Mucosa of rectum (tissue), 2 donors: ENCODE data around the gene CD200.

Experiments
- H3K27ac ChIP-seq, 2 donors: one replicate each; pipeline ENCODE4 v1.7.0; 2013; ENCODE audit warnings: inconsistent platforms in 2 of 2, low read depth in 2 of 2, low read length in 2 of 2
- H3K27me3 ChIP-seq, 2 donors: one replicate each; pipeline ENCODE4 v1.7.0; 2013; ENCODE audit warnings: low read length in 2 of 2; ENCODE audit not compliant: control insufficient read depth in 2 of 2, insufficient read depth in 2 of 2
- H3K36me3 ChIP-seq, 2 donors: one replicate each; pipeline ENCODE4 v1.7.0; 2013; ENCODE audit warnings: low read length in 2 of 2; ENCODE audit not compliant: control insufficient read depth in 2 of 2, insufficient read depth in 2 of 2
- H3K4me1 ChIP-seq, 2 donors: one replicate each; pipeline ENCODE4 v1.7.0; 2013; ENCODE audit warnings: low read length in 2 of 2, mild to moderate bottlenecking in 1 of 2; ENCODE audit not compliant: control insufficient read depth in 2 of 2, insufficient read depth in 2 of 2
- H3K4me3 ChIP-seq, 2 donors: one replicate each; pipeline ENCODE4 v1.7.0; 2013; ENCODE audit warnings: low read length in 2 of 2
- H3K9ac ChIP-seq, 2 donors: one replicate each; pipeline ENCODE4 v1.7.0; 2013; ENCODE audit warnings: low read length in 2 of 2, low read depth in 1 of 2, mild to moderate bottlenecking in 1 of 2
- H3K9me3 ChIP-seq, 2 donors: one replicate each; pipeline ENCODE4 v1.7.0; 2013; ENCODE audit warnings: low read length in 2 of 2; ENCODE audit not compliant: control insufficient read depth in 2 of 2
- donor health status: healthy.
- donor health status: Normal muscosa, but diverticular disease.

Gene CD200, protein sequence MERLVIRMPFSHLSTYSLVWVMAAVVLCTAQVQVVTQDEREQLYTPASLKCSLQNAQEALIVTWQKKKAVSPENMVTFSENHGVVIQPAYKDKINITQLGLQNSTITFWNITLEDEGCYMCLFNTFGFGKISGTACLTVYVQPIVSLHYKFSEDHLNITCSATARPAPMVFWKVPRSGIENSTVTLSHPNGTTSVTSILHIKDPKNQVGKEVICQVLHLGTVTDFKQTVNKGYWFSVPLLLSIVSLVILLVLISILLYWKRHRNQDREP

DNA sequence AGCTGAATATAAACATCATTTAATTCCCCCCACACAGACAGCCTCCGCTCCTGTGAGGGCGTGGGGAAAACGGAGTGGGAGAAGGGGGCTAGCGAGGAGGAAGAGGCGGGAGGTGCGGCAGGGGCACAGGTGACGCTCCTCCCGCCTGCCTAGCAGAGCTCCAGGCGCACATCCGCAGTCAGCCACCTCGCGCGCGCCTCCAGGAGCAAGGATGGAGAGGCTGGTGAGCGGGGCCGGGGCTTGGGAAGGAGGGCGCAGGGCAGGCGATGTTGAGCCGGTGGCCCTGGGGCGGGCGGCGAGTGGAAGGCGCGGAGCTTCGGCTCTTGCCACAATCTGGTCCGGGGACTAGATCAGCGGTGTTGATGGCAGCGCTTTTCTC, at the start of gene CD200:
TSS of gene CD200 (plus strand) at position 155 of the 379 bp plus-strand sequence. CDS start at position 212, 57 bp downstream.
- H3K27ac ChIP-seq: peak within 1 kb of the TSS; percentile 67 to 73
- H3K9me3 ChIP-seq: no peaks in the 10 kb centered on the region
- H3K27me3 ChIP-seq: no peaks in the 10 kb centered on the region
- no peaks in the 10 kb centered on the region for H3K36me3 ChIP-seq
- H3K9ac ChIP-seq: peak within 1 kb of the TSS; percentile 65 to 70
- peak within 1 kb of the TSS; percentile 74 to 83 for H3K4me3 ChIP-seq
- H3K4me1 ChIP-seq: peaks cover 0 to 2% of the 10 kb centered on the region in 2 donors

DNA sequence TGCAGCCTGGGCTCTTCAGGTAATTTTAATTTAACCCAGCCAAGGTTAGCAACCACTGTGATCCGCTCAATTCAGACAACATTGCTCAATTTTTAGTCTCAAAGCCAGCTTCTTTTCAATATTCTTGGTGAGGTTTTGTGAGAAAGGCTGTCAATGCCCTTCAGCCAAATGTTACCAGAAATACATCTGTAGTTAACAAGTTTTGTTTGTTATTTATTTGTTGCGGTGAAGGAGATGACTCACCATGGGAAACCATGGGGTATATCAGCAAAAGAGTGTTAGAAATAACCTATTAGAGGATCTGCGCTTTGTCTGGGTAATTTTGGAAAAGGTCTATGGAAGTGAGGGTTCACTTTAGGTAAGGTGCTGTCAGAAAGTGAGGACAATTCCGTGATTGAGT, 43.9 kb upstream of the CD200 start:
- Histone ChIP-seq H3K4me3 (no peak overlapping the region), H3K9ac (no peak overlapping the region), H3K4me1 (no peaks in the 10 kb centered on the region), H3K9me3 (no peaks in the 10 kb centered on the region), H3K27me3 (no peaks in the 10 kb centered on the region), H3K27ac (no peak overlapping the region), H3K36me3 (no peaks in the 10 kb centered on the region)

DNA sequence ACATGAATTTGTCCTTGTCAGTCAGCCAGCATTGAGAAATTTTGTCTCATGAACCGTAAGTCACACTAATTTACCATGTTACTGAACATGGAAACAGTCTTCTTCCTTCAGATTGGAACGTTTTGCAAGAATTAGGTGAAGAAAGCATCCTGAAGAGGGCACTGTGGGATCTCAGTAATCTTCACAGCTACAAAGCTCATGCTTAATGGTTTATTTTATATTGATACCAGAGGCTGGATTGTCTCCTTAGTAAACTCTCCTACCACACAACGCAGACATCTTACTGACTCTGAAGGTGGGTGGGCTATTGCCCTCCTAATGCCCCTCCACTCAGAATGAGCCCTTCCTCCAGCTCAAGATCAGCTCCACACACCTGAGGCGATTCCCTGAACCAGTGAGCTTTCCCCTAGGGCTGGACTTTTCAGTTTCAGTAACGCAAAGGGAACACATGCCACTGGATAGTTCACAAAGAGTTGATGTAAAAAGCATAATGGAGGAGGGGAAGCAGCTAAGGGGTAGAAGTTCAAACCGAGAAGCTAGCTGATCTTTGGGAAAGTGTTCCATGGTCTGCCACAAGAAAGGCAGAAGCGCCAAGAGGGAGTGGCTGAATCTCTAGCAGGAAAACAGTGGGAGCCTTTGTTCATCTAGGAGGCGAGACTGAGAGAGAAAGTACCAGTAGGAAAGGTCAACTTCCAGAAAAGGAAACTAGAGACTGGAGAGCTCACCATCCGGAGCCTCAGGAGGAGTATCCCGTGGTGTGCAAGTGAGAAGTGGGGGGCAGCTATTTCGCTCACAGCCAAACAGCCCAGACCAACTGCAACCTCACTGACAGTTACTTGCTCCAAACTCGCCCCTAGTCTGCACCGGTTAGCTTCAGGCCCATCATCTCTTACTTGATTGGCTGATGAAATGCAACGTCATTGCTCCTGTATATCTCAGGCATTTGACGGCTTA, 39.3 kb upstream of the CD200 start, which contains the start of gene SLC9C1:
TSS of gene SLC9C1 (minus strand) at position 849 of the 954 bp plus-strand sequence. CDS start 7,425 bp downstream, outside the sequence.
- Histone ChIP-seq H3K4me3 (peak within 1 kb of the TSS; percentile 77 to 83), H3K27ac (peak within 1 kb of the TSS; percentile 70 to 79), H3K9ac (peak within 1 kb of the TSS; percentile 49 to 57), H3K36me3 (no peaks in the 10 kb centered on the region), H3K9me3 (no peaks in the 10 kb centered on the region), H3K4me1 (no peaks in the 10 kb centered on the region), H3K27me3 (no peaks in the 10 kb centered on the region)

DNA sequence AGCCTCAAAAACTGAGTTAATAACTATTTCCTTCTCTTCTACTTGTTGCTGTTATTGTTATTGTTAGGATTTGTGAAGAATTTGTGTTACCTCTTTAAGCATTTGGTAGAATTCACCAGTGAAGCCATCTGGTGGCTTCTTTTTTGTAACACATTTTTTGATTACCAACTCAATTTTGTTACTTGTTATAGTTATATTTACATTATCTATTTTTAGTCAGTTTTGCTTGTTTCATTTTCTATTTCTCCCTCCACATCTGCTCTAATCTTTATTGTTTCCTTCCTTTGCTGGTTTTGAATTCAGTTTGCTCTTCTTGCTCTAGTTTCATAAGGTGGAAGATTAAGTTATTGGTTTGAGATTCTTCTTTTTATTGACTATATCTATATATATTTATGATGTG, 35.2 kb upstream of the CD200 start:
- Histone ChIP-seq H3K36me3 (no peaks in the 10 kb centered on the region), H3K27ac (no peak overlapping the region), H3K9ac (no peak overlapping the region), H3K27me3 (no peaks in the 10 kb centered on the region), H3K4me1 (no peaks in the 10 kb centered on the region), H3K9me3 (no peaks in the 10 kb centered on the region), H3K4me3 (no peak overlapping the region)

DNA sequence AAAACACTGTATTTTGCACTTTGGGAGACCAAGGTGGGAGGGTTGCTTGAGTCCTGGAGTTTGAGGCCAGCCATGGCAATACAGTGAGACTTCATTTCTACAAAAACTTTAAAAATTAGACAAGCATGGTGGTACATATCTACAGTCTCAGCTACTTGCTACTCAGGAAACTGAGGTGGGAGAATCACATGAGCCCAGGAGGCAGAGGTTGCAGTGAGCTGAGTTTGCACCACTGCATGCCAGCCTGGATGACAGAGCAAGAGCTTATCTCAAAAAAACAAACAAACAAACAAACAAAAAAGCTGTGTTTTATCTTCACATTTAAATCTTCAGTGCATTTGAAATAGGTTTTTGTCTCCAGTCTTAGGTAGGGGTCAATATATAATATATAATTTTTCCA, 34.2 kb upstream of the CD200 start:
- H3K27ac ChIP-seq: no peak overlapping the region
- H3K9ac ChIP-seq: no peak overlapping the region
- H3K4me1 ChIP-seq: peaks cover 4 to 9% of the 10 kb centered on the region in 2 donors
- no peak overlapping the region for H3K4me3 ChIP-seq
- H3K27me3 ChIP-seq: no peaks in the 10 kb centered on the region
- no peaks in the 10 kb centered on the region for H3K9me3 ChIP-seq
- no peaks in the 10 kb centered on the region for H3K36me3 ChIP-seq

DNA sequence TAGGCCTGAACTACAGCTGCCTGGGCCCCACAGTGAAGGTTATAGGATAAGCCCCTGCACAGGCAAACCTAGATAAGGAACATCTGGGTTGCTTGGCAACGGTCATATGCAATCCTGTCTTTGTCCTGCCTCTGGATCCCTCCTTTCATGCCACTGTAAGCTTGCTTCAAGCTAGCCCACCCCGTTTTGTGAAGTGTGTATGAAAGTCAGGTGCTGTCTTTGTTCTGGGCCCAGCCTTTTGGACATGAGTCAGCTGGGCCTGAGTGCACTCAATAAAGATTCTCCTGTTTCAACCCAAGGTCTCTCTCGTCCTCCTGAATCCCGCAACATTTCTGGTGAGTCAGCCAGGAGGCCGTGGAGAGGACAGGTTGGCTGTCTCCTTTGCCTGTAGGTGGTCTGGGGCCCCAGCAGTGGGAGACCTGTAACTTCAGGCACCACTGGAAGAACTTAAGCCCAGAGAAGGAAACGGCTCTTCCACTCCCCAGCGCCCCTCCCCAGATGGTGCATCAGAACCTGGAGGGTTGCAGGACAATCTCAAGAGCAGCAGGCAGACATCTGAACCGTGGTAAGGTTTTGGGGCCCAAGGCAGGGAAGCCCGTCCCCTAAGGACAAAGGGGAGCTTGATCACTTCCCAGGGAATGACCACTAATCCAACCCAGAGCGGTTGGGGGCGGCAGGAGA, 30.7 kb upstream of the CD200 start:
- H3K4me1 ChIP-seq: peaks cover 7 to 12% of the 10 kb centered on the region in 2 donors
- H3K9ac ChIP-seq: no peak overlapping the region
- no peak overlapping the region for H3K27ac ChIP-seq
- no peaks in the 10 kb centered on the region for H3K36me3 ChIP-seq
- H3K9me3 ChIP-seq: no peaks in the 10 kb centered on the region
- no peaks in the 10 kb centered on the region for H3K27me3 ChIP-seq
- H3K4me3 ChIP-seq: peak overlapping the region in 1 of 2 donors; percentile 78

DNA sequence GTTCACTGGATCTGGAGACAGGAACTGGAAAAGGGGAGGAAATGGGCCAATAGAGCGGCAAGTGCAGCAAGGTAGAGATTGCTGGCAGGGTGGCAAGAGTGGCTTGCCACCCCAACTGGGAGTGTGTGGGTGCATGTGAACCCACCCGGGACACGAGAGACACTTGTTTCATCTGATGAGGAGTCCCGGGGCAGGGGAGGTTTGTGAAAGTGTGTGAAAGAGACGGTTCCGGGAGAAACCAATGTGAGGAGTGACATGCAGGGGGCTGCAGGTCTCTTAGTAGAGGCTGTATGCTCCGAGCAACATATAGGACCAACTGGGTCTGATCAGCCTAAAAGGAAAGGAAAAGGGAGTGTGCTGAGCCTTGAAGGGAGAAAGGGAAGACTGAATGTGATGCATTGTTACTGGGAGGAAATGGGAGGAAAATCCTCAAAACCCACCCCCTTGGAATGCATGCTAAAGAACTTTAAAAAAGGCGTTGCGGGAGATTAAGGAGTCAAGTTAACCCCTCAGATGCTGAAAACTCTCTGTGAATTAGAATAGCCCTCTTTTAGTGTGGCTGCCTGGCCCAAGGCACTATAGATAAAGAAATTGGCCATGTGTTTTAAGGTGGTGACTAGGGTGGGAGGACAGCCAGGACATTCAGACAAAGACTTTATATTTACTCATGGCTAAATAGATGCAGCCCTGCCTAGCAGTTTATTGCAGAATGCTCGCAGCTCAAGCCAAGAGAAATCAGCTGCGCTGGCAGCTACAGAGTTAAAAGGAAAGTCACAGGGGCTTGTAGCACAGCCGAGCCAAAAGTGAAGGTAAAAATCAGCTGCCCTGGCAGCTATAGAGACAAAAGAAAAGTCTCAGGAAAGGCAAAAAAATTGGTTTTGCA, 29.8 kb upstream of the CD200 start:
- Histone ChIP-seq H3K9ac (peak overlapping the region; percentile 19 to 32), H3K27me3 (no peaks in the 10 kb centered on the region), H3K4me1 (peaks cover 7 to 12% of the 10 kb centered on the region in 2 donors), H3K36me3 (no peaks in the 10 kb centered on the region), H3K27ac (no peak overlapping the region), H3K4me3 (peak overlapping the region; percentile 55 to 78), H3K9me3 (no peaks in the 10 kb centered on the region)

DNA sequence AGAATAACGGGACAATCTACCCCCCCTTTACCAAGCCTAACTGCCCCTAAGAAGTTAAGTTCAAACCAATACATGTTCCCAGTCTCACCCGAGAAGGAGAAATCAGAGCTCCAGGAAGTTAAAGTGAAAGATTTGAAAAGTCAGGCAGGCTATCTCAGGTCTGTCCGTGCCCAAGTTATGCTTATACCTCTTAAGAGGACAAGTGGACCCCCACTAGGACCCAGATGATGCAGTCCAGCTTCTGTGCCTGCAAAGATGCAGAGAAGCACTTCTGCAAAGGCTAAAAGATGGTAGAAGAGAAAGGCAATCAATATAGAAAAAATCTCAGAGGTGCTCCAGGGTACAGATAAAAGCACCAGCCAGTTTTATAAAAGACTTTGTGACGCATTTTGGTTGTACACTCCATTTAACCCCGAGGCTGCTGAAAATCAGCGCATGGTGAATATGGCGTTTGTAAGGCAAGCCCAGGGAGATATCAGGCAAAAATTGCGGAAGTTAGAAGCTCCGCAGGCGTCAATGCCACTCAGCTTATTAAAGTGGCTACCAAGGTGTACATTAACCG, 29.1 kb upstream of the CD200 start:
- Histone ChIP-seq H3K36me3 (no peaks in the 10 kb centered on the region), H3K27ac (no peak overlapping the region), H3K4me3 (peak overlapping the region; percentile 55 to 78), H3K9me3 (no peaks in the 10 kb centered on the region), H3K9ac (peak overlapping the region; percentile 19 to 32), H3K27me3 (no peaks in the 10 kb centered on the region), H3K4me1 (peaks cover 7 to 12% of the 10 kb centered on the region in 2 donors)

DNA sequence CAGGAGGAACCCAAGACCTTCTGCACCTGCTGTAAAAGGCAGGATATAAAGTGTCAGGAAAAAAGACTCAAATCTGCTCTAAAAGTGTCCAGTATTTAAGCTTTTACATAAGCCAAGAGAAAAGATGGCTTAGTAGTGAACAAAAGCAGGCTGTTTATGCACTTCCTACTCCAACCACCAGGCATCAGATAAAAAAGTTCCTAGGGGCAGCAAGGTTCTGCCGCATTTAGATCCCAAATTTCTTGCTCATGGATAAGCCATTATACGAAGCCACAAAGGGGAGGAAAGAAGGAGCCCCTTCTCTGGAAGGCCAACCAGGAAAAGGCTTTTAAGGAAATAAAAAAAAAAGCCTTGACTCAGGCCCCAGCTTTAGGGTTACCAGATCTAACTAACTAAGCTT, 28.3 kb upstream of the CD200 start:
- no peak overlapping the region for H3K4me3 ChIP-seq
- no peak overlapping the region for H3K9ac ChIP-seq
- no peaks in the 10 kb centered on the region for H3K9me3 ChIP-seq

More for the DNA sequence above, 28.3 kb upstream of the CD200 start:
- Histone ChIP-seq H3K36me3 (no peaks in the 10 kb centered on the region), H3K4me1 (peaks cover 7 to 12% of the 10 kb centered on the region in 2 donors), H3K27ac (no peak overlapping the region), H3K27me3 (no peaks in the 10 kb centered on the region)
